HG03520 (cell line): Measurements from ENCODE around the gene PIK3CD.
"Not testable (repeated sequence)": the region's sequence is repeated elsewhere in the genome, so short reads cannot be mapped to it uniquely, and the experiment has no call there.

ENCODE experiments used
- ATAC-seq: cut with Tn5 transposase; IDR thresholded peaks from one replicate; pipeline ENCODE4 v1.9.1; 2021; ENCODE audit warnings: mild to moderate bottlenecking, moderate library complexity; ENCODE audit not compliant: unreplicated experiment

Gene PIK3CD

GRCh38 chr1:9731051-9731537 is 79.6 kb downstream of the PIK3CD start:
- ATAC-seq: no peak

DNA sequence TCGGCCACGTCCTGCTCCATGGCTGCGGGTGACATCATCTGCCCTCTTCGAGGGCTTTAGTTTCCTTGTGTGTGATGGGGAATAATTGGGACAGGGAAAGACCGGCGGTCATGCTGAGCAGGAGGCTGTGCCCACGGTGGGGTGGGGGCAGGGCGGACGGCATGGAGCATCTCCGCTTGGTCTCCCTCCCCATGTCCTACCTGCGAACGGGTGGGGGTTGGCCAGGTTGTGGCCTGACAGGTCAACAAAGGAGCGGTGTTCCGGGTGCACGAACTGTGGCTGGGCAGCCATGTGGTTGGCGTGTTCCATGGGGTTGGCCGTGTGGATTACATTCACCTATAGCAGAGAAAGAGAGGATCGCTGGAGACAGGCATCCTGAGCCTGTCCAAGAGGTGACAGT is 80.0 kb downstream of the PIK3CD start:
- no peak for ATAC-seq

DNA sequence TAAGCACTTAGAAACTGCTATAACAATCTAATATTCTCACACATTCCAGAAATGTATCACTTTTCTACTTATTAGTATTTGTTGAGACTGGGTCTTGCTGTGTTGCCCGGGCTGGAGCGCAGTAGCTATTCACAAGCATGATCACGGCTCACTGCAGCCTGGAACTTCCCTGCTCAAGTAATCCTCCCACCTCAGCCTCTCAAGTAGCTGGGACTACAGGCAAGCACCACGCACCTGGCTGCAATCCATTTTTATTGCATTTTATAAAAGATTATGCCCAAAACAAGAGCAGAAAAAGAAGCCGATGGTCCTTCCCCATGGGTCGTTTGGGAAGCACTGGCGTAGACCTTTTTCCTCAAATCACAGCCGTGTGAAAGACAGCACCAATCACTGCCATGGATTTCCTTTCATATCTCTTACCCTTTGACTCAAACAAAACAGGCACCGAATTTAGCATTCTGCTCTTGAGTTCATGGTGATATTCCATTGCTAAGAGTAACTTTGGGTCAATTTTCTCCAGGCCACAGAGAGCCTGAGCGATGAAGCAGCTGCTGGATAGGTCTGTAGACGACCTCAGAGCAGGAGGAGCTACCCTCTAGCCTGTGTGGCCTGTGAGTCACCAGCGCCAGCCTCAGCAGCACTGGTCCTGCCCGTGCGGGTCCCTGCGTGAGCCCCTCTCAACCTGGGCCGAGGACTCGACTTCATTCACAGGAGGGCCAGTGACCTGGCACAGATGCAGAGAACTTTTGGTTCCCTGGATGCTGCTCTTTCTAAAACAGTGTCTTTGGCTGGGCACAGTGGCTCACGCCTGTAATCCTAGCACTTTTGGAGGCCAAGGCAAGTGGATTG is 80.8 kb downstream of the PIK3CD start:
- ATAC-seq: no peak

DNA sequence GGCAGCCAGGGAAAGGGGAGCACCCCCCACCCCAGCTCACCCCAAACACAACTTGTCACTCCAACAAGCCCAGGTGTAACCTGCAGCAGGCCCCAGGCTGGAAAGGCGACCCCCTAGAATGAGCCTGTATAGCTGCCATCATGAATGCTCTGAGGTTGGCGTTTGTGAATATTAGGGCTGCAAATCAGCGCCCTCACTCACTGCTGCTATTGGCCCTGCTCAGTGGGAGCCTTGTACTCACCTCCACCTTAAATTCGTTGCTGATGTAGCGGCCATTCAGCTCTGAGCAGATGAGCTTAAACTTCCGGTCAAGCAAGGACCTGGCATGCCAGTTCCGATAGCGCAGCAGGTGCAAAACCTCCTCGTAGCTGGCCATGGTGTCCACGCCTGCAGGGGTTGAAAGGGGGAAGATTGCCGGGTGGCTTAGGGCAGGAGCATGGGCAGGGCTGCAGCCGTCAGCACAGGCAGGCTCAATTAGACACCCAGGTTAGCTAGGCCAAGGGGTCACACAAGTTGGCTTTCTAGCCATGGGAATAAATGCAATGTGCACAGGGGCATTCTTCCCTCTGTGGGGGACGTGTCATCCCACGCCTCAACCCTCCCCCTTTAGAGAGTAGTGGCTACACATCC is 81.7 kb downstream of the PIK3CD start:
- ATAC-seq: no peak

DNA sequence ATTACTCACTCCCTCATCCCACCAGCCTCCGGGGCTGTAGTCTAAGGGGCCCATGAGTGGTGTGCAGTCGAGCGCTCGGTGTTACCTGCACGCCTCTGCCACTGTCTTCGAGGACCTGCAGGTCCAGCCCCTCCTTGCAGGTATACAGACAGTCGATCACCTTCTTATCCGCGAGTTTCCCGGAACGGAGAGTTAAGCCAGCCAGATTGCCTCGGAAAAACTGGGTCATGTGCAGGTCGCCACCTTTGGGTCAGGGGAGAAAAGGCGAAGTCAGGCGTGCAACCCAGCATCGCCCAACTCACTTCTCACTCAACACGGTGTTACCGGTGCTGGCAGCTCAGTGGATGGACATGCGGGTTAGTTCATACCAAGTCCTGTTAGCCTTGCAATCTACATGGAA is 84.3 kb downstream of the PIK3CD start:
- no peak for ATAC-seq

DNA sequence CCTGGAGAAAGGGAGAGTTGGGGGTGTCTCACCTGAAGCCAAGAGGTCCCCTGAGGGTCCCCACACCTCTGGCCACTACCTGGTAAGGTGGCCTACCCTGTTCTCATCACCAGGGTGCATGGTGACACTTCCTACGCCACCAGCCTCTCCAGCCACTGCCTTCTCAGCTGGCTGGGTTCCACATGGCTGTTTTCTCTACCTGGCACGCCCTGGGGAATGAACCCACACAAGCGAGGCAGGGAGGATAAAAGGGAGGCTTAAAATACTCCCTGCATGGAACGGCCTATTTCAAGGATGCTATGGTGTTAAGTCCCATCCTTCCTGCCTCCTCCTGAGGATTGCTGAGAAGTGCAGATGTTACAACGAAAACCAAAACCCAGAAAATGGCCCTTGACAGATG is 84.7 kb downstream of the PIK3CD start:
- no peak for ATAC-seq

DNA sequence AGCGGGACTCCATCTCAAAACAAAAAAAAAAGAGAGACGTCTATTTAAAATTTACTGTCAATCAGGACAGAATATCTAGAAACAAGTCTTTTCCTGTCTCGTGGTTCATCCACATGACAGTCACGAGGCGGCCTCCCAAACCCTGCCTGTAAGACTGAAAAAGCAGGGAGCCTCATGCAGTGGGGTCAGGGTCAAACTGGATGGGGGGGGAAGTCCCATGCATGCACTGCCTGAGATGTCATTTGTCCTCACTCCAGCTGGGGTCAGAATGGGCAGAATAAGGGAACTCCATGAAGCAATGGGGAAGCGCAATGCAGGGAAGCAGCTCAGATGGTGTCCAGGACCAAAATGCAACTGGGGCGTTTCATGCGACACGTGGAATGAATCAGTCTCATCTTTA is 85.5 kb downstream of the PIK3CD start:
- ATAC-seq: no peak

- ATAC-seq: no peak
Observed at GRCh38 chr1:9737671-9738070, 86.1 kb downstream of the PIK3CD start.

DNA sequence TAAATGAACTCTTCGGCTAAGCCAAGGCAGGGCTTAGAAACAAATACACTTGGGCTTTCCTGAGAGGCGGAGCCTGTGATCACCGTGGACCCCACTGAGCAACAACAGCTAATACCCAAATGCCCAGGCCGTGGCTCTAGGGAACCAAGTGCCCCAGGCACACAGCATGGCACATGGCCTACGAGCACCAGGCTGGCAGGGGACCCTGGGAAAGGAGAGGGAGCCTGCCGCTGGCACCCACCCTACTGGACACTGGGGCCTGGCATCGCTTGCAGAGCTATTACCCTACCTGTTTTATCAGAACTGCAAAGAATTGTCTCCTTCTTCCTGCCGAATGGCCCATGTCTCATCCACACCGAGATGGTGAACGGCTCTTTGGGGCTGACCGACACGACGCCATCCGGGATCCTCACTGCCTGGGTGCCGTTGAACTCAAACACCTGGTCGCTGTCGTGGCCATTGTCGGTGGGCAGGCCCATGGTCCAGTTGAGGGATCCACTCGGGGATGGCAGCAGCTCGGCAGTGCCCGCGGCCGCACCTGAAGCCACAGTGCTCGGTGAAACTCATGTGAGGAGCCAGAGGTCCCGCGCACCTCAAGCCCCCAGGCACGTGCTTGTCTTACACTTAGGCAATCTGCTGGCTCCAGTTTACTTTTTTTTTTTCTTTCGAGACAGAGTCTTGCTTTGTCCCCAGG is 92.7 kb downstream of the PIK3CD start:
- ATAC-seq: no peak

GRCh38 chr1:9746211-9746610 is 94.7 kb downstream of the PIK3CD start:
- no peak for ATAC-seq

- ATAC-seq: no peak
Observed at GRCh38 chr1:9746651-9747050, 95.1 kb downstream of the PIK3CD start.

- not testable (repeated sequence) for ATAC-seq
Observed at GRCh38 chr1:9748391-9748790, 96.9 kb downstream of the PIK3CD start.

DNA sequence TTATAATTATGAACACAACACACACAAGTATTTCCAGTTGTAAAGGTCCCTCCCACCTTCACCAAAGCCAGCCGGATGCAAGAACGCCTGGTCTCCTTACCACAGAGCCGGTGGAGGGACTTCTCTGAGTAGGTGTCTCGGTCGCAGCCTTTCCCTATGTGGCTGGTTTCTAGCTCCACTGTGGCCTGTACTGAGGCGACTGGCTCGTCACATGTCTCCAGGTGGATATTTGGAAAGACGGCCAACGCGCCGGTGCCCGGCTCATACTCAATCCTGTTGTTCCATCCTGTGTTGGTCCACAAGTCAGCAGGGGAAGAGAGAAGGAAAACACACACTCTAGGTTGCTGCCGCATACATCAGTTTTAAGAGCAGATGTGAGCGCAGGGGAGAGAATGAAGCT is 97.8 kb downstream of the PIK3CD start:
- no peak for ATAC-seq

- no peak for ATAC-seq
Observed at GRCh38 chr1:9751971-9752370, 100.4 kb downstream of the PIK3CD start.

DNA sequence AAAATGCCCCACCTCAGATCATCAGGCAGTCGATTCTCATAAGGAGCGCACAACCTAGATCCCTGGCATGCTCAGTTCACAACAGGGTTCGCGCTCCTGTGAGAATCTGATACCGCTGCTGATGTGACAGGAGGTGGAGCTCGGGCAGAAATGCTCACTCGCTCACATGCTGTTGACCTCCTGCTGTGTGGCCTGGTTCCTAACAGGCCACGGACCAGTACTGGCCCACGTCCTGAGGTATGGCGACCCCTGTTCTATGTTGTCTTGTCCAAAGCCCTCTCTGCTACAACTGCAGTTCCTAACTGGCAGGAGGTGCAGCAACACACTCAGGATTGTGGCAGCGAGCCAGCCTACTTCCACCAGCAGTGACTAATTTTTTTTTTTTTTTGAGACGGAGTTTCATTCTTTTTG is 101.6 kb downstream of the PIK3CD start:
- ATAC-seq: no peak

GRCh38 chr1:9755441-9755995 is 104.0 kb downstream of the PIK3CD start:
- ATAC-seq: no peak

GRCh38 chr1:9758559-9759121 is 107.1 kb downstream of the PIK3CD start:
- no peak for ATAC-seq

DNA sequence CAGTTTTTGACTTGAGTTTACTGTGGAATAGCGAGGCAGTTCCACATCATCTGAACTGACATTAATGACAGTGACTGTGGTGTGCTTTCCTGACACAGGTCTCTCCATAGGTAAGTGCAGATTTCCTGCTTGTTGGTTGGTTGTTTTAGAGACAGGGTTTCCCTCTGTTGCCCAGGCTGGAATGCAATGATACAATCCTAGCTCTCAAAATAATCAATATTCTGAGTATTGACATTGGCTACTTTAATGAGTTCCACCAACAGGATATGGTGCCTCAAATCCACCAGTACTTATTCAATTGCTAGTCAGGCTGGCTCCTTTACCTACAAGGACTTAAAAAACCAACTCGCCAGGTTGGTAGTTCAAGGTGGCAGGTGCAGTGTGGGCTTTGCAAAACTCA is 108.4 kb downstream of the PIK3CD start:
- no peak for ATAC-seq

DNA sequence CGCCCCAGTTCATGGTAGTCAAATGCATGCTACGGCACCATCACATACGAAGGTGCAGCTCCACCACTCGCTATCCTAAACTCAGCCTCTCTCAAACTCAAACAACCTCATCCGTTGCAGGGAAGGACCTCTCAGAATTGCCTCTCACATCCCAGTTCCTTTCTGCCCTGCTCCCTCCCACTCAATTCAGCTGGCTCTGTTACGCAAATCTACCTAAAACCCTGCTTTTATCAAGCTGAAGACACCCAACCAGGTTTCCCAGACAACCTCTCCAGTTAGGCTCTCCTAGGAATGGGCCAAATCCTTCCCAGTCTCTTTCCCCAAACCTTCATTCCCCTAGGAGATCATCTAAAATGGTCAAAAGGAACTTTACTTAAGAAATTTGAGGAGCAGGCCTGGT is 109.3 kb downstream of the PIK3CD start:
- ATAC-seq: no peak

DNA sequence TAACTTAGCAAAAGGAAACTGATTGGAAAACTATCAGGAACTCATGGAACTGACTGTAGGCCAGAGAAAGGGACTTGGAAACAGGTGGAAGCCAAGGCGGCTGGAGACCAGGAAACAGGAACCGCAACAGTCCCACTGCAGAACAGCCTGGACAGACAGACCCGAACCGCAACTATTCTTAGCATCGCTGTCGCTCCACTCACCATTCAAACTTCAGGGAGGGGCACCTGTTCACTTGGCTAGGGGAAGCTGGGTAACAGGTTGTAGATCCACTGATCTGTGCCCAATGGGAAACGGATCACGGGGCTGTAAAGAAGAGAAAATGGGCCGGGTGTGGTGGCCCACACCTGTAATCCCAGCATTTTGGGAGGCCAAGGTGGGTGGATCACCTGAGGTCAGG is 110.3 kb downstream of the PIK3CD start:
- ATAC-seq: no peak

GRCh38 chr1:9762446-9762845 is 110.9 kb downstream of the PIK3CD start:
- not testable (repeated sequence) for ATAC-seq
